Activated CD4-positive, alpha-beta T cell treated with anti-CD3 and anti-CD28 coated beads for 48 hours (primary cell): ENCODE results near the gene PDS5B.
"Not testable (repeated sequence)": the region's sequence is repeated elsewhere in the genome, so short reads cannot be mapped to it uniquely, and the experiment has no call there.

ENCODE experiments used
- DNase-seq: peaks from one replicate; pipeline ENCODE4 v3.0.0-alpha.2; 2020

Gene PDS5B

DNA sequence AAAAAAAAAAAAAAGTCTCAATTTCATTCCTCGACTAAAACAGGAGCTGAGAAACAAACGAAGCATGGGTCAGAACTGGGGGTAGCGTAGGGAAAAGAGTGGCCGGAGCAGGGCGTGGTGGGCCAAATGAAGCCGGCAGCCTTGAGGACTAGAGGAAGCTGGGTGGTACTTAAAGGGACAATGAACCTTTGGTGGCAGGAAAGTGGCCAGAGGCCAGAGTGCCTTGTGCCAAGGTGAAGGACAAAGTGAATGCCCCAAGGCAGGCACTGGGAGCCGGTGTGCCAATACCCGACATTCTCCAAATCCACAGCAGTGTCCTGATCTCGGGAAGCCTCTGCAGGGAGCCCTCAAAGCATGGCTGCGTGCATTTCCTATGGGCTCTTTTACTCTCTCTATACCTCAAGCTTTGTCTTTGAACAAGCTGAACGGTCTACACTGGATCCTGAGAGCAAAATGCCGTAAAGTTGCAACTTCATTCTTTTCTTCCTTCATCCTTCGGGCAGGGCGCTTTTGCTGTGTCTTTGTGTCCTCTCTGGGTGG, 235.0 kb downstream of the PDS5B start:
- no peak for DNase-seq

DNA sequence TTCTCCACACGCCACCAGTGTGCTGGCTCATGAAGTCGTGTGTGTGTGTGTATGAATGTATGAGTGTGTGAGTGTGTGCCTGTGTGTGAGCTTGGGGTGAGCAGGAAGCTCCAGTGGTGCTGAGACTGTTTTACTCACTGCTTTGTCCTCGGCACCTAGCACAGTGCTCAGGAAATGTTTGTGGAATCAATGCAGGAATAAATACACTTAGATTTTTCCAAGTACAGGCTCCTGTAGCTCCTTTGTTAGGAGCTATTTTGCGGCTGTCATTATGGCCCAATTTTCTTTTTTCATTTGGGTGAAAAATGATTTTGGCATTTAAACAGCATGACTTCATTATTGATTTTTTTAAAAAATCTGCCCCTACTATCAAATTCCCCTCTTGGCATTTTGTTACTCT, 236.5 kb downstream of the PDS5B start:
- no peak for DNase-seq

DNA sequence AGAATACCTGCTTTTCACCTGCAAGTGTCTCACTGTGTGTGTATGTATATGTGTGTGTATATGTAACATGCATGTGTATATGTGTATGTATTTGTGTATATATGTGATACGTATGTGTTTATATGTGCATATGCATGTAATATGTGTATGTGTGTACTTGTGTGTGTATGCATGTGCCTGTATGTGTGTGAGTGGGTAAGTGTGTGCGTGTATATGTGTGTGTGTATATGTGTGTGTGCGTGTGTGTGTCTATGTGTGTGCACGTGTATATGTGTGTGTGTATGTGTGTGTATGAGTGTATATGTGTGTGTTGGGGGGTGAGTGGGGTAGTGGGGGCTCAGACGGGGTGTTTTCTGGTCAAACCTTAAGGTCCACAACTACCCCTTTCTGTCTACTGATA, 237.3 kb downstream of the PDS5B start:
- DNase-seq: no peak

DNA sequence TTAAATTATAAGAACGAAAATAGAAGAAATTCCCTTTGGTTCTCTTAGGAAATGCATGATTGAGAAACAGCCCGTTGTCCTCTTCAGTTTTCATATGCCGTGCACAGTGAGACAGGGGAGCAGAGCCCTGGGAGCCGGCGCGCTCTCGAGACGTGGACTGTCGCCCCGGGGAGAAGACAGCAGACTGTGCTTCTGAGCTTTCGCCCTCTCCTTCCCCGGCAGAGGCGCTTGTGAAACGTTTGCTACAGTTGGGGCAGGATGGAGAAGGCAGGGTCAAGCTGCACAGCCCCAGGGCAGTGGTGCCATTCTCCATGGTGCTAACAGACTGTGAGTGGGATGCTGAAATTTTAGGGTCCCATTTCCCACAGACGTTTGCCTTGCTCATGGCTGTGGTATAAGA, 237.8 kb downstream of the PDS5B start:
- no peak for DNase-seq

DNA sequence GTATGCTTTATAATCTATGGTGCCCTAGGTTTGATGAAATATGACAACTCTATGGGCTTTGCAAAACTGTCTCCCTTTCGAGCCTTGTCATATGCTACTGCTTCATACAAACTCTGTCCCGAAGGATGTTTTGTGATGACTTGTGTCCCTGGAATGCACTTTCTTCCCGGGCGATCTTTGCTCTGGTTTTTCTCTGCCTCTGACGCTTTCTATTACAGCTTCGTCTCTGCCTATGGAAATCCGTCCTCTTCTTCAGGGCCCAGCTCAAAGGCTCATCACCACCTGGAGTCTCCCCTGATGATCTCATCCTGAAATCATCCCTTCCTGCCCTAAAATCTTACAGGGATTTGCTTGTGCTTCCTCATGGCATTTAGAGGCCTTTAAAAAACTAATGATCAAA, 238.4 kb downstream of the PDS5B start:
- no peak for DNase-seq

DNA sequence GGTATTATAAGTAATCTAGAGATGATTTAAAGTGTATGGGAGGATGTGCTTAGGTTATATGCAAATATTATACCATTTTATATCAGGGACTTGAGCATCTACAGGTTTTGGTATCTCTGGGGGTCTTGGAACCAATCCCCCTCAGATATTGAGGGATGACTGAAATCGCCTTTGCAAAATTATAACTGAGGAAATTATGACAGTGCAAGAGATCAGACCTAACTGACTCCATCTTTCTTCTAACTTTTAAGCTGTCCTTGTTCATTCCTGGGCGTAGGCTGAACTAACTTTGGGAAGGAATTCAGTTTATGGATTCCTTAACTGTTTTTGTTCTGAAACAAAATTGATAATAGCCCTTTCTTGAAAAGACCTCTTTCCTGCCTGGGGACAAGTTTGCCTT, 239.2 kb downstream of the PDS5B start:
- DNase-seq: no peak

DNA sequence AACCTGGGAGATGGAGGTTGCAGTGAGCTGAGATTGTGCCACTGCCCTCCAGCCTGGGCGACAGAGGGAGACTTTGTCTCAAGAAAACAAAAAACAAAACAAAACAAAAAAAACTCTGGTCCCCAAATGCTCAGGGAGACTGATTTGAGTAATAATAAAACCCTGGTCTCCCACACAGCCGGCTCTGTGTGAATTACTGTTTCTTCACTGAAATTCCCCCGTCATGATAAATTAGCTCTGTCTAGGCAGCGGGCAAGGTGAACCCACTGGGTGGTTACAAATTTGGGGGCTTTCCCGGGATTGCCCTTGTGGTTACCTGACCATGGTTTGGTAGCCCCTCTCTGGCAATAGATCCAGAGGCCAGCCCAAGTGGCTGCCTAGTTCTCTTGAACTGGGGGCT, 240.1 kb downstream of the PDS5B start:
- not testable (repeated sequence) for DNase-seq
